HepG2 (cell line): ENCODE data around the gene MRFAP1L1. TPM values are rescaled to one million over a fixed set of nuclear protein-coding genes. Genes with fewer than 3 reads are reported as not detected.
"Not testable (repeated sequence)": the region's sequence is repeated elsewhere in the genome, so short reads cannot be mapped to it uniquely, and the experiment has no call there.

Experiments used
- CREM ChIP-seq, 2 experiments: sonication (generic) in 1 of 2; formaldehyde crosslinking in 1 of 2; IDR thresholded peaks; 2 replicates each; pipeline versions ENCODE4 v1.4.0 to v1.6.1; 2016 to 2020; ENCODE audit warnings: antibody characterized with exemption in 1 of 2, mild to moderate bottlenecking in 1 of 2, missing genetic modification reagents in 1 of 2
- FLYWCH1 ChIP-seq: sonication (generic); formaldehyde crosslinking; IDR thresholded peaks from 2 replicates; pipeline ENCODE4 v1.8.1; 2023; ENCODE audit warnings: mild to moderate bottlenecking, missing genetic modification reagents
- GATA4 ChIP-seq: sonication (generic); IDR thresholded peaks from 2 replicates; pipeline ENCODE4 v1.6.1; 2016; ENCODE audit warnings: antibody characterized with exemption, low read depth, borderline replicate concordance
- ISX ChIP-seq: sonication (generic); formaldehyde crosslinking; conservative IDR thresholded peaks from 2 replicates; pipeline ENCODE4 v1.5.0; 2020; ENCODE audit warnings: missing genetic modification reagents
- KAT7 ChIP-seq: IDR thresholded peaks from 2 replicates; pipeline ENCODE4 v1.6.1; 2018; ENCODE audit warnings: borderline replicate concordance, missing compliant biosample characterization
- NR2F6 ChIP-seq, 2 experiments: IDR thresholded peaks; 2 replicates each; pipeline ENCODE4 v1.6.1; 2016; ENCODE audit warnings: antibody characterized with exemption in 1 of 2, mild to moderate bottlenecking in 1 of 2
- REL ChIP-seq: sonication (generic); formaldehyde crosslinking; conservative IDR thresholded peaks from 2 replicates; pipeline ENCODE4 v1.8.0; 2022; ENCODE audit warnings: mild to moderate bottlenecking, missing genetic modification reagents, moderate library complexity
- RFXAP ChIP-seq: sonication (generic); formaldehyde crosslinking; IDR thresholded peaks from 2 replicates; pipeline ENCODE4 v1.4.0; 2020; ENCODE audit warnings: missing genetic modification reagents, borderline replicate concordance
- SALL2 ChIP-seq: sonication (generic); formaldehyde crosslinking; IDR thresholded peaks from 2 replicates; pipeline ENCODE4 v1.8.1; 2023; ENCODE audit warnings: mild to moderate bottlenecking, missing genetic modification reagents, inconsistent platforms
- SOX13 ChIP-seq, 3 experiments: fragments of 450-650 bp in 1 of 3; sonication (generic) in 1 of 3; formaldehyde crosslinking in 1 of 3; IDR thresholded peaks in 2 of 3; conservative IDR thresholded peaks in 1 of 3; 2 replicates each; pipeline versions ENCODE4 v1.5.0 to v1.6.1; 2016 to 2020; ENCODE audit warnings: antibody characterized with exemption in 1 of 3, mild to moderate bottlenecking in 1 of 3, missing compliant biosample characterization in 1 of 3, missing genetic modification reagents in 1 of 3, moderate library complexity in 1 of 3
- ZBTB7B ChIP-seq: sonication (generic); formaldehyde crosslinking; IDR thresholded peaks from 2 replicates; pipeline ENCODE4 v1.4.0; 2020; ENCODE audit warnings: missing genetic modification reagents
- ZMYM4 ChIP-seq: sonication (generic); formaldehyde crosslinking; IDR thresholded peaks from 2 replicates; pipeline ENCODE4 v1.8.1; 2023; ENCODE audit warnings: mild to moderate bottlenecking, missing genetic modification reagents
- ZNF143 ChIP-seq: sonication (generic); formaldehyde crosslinking; IDR thresholded peaks from 2 replicates; pipeline ENCODE4 v1.4.0; 2020; ENCODE audit warnings: missing genetic modification reagents
- ZNF224 ChIP-seq: sonication (generic); formaldehyde crosslinking; IDR thresholded peaks from 2 replicates; pipeline ENCODE4 v1.5.0; 2020; ENCODE audit warnings: mild to moderate bottlenecking, missing genetic modification reagents
- ZNF232 ChIP-seq: sonication (generic); formaldehyde crosslinking; IDR thresholded peaks from 2 replicates; pipeline ENCODE4 v1.4.0; 2020; ENCODE audit warnings: missing genetic modification reagents, borderline replicate concordance
- ZNF264 ChIP-seq: sonication (generic); formaldehyde crosslinking; IDR thresholded peaks from 2 replicates; pipeline ENCODE4 v1.4.0; 2020; ENCODE audit warnings: missing genetic modification reagents
- ZNF430 ChIP-seq: sonication (generic); formaldehyde crosslinking; IDR thresholded peaks from 2 replicates; pipeline ENCODE4 v1.9.0; 2021; ENCODE audit warnings: mild to moderate bottlenecking, missing genetic modification reagents
- polyA plus RNA-seq, 8 experiments: library from polyadenylated mRNA; depleted of rRNA in 3 of 8; stranded (reverse) in 7 of 8; unstranded in 1 of 8; fragments of >200 nt; fragmentation: Illumina TruSeq in 4 of 8; extraction: Trizol in 4 of 8; gene quantifications; 2 replicates each; pipeline versions ENCODE4 v1.2.1 to v1.2.3, GENCODE V29; 2011 to 2016; ENCODE audit warnings: low read depth in 4 of 8, missing spikeins in 1 of 8, mixed read lengths in 1 of 8; ENCODE audit not compliant: insufficient read depth in 1 of 8
- total RNA-seq, 5 experiments: library from RNA; depleted of rRNA; stranded (reverse); fragments of >200 nt; fragmentation: Illumina TruSeq; extraction: Trizol; gene quantifications; 2 replicates each; pipeline ENCODE4 v1.2.3, GENCODE V29; 2016; ENCODE audit warnings: low read depth in 1 of 5
- TF ChIP-seq, protein P1 (sequence below), 2 experiments: sonication (generic) in 1 of 2; formaldehyde crosslinking in 1 of 2; IDR thresholded peaks; 2 replicates each; pipeline versions ENCODE4 v1.5.1 to v1.6.1; 2011 to 2020; ENCODE audit warnings: borderline replicate concordance in 1 of 2, low read depth in 1 of 2, low read length in 1 of 2, mild to moderate bottlenecking in 1 of 2, missing genetic modification reagents in 1 of 2, moderate library complexity in 1 of 2
- TF ChIP-seq, protein P2 (sequence below): sonication (generic); formaldehyde crosslinking; IDR thresholded peaks from 2 replicates; pipeline ENCODE4 v1.5.1; 2020; ENCODE audit warnings: mild to moderate bottlenecking, missing genetic modification reagents
- TF ChIP-seq, protein P3 (sequence below): sonication (generic); formaldehyde crosslinking; IDR thresholded peaks from 2 replicates; pipeline ENCODE4 v1.8.1; 2023; ENCODE audit warnings: mild to moderate bottlenecking, missing genetic modification reagents, borderline replicate concordance

The MRFAP1L1 gene
- total and polyA plus RNA-seq, 2 of the 13 experiments (the other 11 are each of a cell fraction or from before 2014, with no cell fraction given) = 44.8 to 76.6 TPM

DNA sequence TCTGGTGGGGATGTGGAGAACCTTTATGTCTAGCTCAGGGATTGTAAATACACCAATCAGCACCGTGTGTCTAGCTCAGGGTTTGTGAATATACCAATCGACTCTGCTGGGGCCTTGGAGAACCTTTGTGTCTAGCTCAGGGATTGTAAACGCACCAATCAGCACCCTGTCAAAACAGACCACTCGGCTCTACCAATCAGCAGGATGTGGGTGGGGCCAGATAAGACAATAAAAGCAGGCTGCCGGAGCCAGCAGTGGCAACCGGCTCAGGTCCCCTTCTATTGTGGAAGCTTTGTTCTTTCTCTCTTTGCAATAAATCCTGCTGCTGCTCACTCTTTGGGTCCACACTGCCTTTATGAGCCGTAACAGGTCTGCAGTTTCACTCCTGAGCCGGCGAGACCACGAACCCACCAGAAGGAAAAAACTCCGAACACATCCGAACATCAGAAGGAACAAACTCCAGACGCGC lies 36.4 kb downstream of the MRFAP1L1 start (continued):
- TF ChIP-seq GATA4 (peak; percentile 73; the same call in 1 of the 2 replicates), ZMYM4 (peak; percentile 87), SOX13 (IDR thresholded peaks at IDR 0.05) (0 out of 2 replicates have a peak, but pooled peaks have one; percentile 27), NR2F6 (IDR thresholded peaks at IDR 0.05) (0 out of 2 replicates have a peak, but pooled peaks have one; percentile 15), CREM (IDR thresholded peaks at IDR 0.05) (peak; percentile 12; the same call in 1 of the 2 replicates), ZNF224 (peak; percentile 76; the same call in 1 of the 2 replicates), REL (CRISPR knock-in tag) (0 out of 2 replicates have a peak, but pooled peaks have one; percentile 15), FLYWCH1 (CRISPR knock-in tag) (0 out of 2 replicates have a peak, but pooled peaks have one; percentile 48), SALL2 (CRISPR knock-in tag) (0 out of 2 replicates have a peak, but pooled peaks have one; percentile 1), KAT7 (CRISPR knock-in tag) (0 out of 2 replicates have a peak, but pooled peaks have one; percentile 60), ZNF264 (CRISPR knock-in tag) (0 out of 2 replicates have a peak, but pooled peaks have one; percentile 26), RFXAP (CRISPR knock-in tag) (0 out of 2 replicates have a peak, but pooled peaks have one; percentile 24), ISX (0 out of 2 replicates have a peak, but pooled peaks have one; percentile 78), ZBTB7B (CRISPR knock-in tag) (0 out of 2 replicates have a peak, but pooled peaks have one; percentile 13), ZNF143 (CRISPR knock-in tag) (0 out of 2 replicates have a peak, but pooled peaks have one; percentile 1), ZNF232 (CRISPR knock-in tag) (0 out of 2 replicates have a peak, but pooled peaks have one; percentile 29), ZNF430 (CRISPR knock-in tag) (0 out of 2 replicates have a peak, but pooled peaks have one; percentile 21)
- TF ChIP-seq, protein P1, sequence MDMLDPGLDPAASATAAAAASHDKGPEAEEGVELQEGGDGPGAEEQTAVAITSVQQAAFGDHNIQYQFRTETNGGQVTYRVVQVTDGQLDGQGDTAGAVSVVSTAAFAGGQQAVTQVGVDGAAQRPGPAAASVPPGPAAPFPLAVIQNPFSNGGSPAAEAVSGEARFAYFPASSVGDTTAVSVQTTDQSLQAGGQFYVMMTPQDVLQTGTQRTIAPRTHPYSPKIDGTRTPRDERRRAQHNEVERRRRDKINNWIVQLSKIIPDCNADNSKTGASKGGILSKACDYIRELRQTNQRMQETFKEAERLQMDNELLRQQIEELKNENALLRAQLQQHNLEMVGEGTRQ (IDR thresholded peaks at IDR 0.05; ENCODE audit: low read depth, low read length) = not testable (repeated sequence)
- TF ChIP-seq, protein P1 (CRISPR knock-in tag; IDR thresholded peaks at IDR 0.05; ENCODE audit: borderline replicate concordance) = 0 out of 2 replicates have a peak, but pooled peaks have one; percentile 16
- not testable (repeated sequence) for TF ChIP-seq SOX13 (CRISPR knock-in tag; conservative IDR thresholded peaks at IDR 0.05 in 1 of 2, IDR thresholded peaks at IDR 0.05 in 1 of 2); NR2F6 (CRISPR knock-in tag; IDR thresholded peaks at IDR 0.05); CREM (CRISPR knock-in tag; IDR thresholded peaks at IDR 0.05)
- TF ChIP-seq, protein P2, sequence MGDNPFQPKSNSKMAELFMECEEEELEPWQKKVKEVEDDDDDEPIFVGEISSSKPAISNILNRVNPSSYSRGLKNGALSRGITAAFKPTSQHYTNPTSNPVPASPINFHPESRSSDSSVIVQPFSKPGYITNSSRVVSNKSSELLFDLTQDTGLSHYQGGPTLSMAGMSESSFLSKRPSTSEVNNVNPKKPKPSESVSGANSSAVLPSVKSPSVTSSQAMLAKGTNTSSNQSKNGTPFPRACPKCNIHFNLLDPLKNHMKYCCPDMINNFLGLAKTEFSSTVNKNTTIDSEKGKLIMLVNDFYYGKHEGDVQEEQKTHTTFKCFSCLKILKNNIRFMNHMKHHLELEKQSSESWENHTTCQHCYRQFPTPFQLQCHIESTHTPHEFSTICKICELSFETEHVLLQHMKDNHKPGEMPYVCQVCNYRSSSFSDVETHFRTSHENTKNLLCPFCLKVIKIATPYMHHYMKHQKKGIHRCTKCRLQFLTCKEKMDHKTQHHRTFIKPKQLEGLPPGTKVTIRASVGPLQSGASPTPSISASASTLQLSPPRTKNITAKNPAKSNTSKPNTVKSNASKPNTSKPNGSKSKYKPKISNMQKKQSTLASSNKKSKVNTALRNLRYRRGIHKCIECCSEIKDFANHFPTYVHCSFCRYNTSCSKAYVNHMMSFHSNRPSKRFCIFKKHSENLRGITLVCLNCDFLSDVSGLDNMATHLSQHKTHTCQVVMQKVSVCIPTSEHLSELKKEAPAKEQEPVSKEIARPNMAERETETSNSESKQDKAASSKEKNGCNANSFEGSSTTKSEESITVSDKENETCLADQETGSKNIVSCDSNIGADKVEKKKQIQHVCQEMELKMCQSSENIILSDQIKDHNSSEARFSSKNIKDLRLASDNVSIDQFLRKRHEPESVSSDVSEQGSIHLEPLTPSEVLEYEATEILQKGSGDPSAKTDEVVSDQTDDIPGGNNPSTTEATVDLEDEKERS (CRISPR knock-in tag) = 0 out of 2 replicates have a peak, but pooled peaks have one; percentile 49
- TF ChIP-seq, protein P3, sequence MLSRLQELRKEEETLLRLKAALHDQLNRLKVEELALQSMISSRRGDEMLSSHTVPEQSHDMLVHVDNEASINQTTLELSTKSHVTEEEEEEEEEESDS = peak; percentile 41; the same call in 1 of the 2 replicates
